GM18951 (cell line): Measurements from ENCODE around the gene DDO.
"Not testable (repeated sequence)": the region's sequence is repeated elsewhere in the genome, so short reads cannot be mapped to it uniquely, and the experiment has no call there.

Source experiments
- POLR2A ChIP-seq: IDR thresholded peaks from 4 replicates; pipeline ENCODE4 v1.6.1; 2011; ENCODE audit warnings: mild to moderate bottlenecking; ENCODE audit not compliant: insufficient read length, insufficient read depth; ENCODE audit errors: extremely low read depth
- in situ Hi-C: fragments of 300-500 bp; cut with MboI; formaldehyde crosslinking; loops from one replicate; pipeline ENCODE4 v1.12.0; 2022; ENCODE audit warnings: low sequenced_read_pairs, mixed read lengths, inconsistent platforms; ENCODE audit not compliant: unreplicated experiment

The DDO gene, protein sequence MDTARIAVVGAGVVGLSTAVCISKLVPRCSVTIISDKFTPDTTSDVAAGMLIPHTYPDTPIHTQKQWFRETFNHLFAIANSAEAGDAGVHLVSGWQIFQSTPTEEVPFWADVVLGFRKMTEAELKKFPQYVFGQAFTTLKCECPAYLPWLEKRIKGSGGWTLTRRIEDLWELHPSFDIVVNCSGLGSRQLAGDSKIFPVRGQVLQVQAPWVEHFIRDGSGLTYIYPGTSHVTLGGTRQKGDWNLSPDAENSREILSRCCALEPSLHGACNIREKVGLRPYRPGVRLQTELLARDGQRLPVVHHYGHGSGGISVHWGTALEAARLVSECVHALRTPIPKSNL

GRCh38 chr6:110415086-110415916 lies at the start of gene DDO:
DDO (minus strand) TSS chr6:110415575; CDS start chr6:110413462, 2,113 bp downstream.
- no peak for TF ChIP-seq POLR2A
- in situ Hi-C loops, result no loop called here

DNA sequence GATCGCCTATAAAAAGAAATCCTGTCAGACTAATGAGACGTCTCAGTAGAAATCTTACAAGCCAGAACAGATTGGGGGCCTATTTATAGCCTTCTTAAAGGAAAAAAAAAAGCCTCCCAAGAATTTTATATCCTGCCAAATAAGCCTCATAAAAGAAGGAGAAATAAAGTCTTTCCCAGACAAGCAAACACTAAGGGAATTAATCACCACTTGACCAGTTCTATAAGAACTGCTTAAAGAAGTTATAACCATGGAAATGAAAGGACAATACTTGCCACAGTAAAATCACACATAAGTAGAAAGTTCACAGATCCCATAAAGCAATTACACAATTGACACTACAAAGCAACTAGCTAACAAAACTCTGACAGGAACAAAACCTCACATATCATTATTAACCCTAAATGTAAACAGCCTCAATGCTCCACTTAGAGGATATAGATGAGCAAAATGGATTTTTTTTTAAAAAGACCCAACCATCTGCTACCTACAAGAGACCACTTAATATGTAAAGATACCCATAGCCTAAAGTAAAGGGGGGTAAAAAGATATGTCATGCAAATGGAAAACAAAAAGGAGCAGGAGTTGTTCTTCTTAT lies 47.6 kb upstream of the DDO start:
- TF ChIP-seq POLR2A, result no peak
- in situ Hi-C loops, result no loop called here

DNA sequence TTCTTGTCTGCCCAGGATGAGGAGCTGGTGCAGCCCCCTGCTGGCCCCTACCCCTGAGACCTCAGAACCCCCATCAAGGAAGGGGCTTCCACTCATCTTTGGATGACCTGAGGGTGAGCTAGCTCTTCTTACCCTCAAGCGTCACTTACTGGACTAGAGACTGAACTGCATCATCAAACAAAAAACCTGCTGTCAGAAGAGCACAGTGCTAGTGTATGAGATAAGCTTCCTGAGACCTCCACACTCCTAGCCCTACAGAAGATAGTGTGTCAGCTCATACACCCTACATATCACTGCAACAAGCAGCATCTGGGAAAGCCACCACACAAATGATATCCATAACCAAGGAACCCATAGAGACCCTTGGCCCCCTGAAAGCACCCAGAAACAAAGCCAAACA lies 46.0 kb upstream of the DDO start:
- no peak for TF ChIP-seq POLR2A
- in situ Hi-C loops, result no loop called here

DNA sequence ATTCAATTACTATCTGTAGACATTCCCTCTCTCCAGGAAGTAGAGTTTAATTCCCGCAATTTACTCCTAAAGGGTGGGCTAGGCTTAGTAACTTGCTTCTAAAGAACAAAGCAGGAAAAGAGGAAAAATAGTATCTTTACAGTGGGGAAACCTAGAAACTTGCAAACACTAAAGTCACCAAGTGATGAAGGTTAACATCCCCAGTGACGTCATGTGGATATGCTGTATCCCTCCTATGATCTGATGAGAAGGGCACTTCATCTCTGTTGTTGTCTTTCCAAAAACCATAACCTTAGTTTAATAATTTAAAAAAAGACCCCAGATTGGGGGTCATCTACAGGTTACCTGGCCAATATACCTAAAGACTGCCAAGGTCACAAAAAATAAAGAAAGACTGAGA lies 43.8 kb upstream of the DDO start:
- in situ Hi-C loops, result no loop called here
- TF ChIP-seq POLR2A, result no peak

GRCh38 chr6:110458476-110458875 lies 43.1 kb upstream of the DDO start:
- in situ Hi-C loops, result no loop called here
- no peak for TF ChIP-seq POLR2A

DNA sequence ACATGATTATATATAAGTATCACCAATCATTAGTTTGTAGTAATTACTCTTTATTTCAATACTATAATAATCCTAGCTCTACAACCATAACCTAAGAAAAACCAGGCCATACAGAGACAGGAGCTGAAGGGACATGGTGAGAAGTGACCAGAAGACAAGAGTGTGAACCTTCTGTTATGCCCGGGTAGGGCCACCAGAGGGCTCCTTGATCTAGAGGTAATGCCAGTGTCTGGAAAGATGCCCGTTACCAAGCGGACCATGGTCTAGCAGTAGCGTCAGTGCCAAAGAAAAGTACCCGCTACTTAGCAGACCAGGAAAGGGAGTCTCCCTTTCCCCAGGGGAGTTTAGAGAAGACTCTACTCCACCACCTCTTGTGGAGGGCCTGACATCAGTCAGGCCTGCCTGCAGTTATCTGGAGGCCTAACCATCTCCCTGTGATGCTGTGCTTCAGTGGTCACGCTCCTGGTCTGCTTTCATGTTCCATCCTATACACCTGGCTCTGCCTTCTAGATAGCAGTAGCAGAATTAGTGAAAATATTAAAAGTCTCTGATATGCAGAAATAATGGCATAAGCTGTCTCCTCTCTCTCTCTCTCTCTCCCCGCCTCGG lies 42.3 kb upstream of the DDO start:
- in situ Hi-C loops, result not testable (repeated sequence)

DNA sequence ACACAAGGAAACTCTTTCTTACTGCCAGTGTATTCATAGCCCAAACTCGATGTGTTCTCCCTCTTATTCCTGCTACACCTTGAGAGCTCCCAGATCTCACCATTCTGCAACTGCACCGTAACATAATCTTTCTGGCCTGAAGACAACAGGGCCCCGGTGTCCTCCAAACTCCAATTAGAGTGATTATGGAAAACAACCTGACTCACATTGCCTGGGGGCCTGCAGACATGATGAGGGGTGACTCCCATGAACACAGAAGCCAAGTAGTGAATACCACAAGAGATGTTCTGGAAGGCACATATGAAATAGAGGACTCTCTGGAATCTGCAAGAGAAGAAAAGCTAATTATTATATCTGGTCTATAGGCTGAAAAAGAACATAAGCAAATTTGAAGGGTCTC lies 41.3 kb upstream of the DDO start:
- in situ Hi-C loops, result no loop called here
- no peak for TF ChIP-seq POLR2A

GRCh38 chr6:110449541-110449895 lies 34.1 kb upstream of the DDO start:
- no peak for TF ChIP-seq POLR2A
- in situ Hi-C loops, result no loop called here

DNA sequence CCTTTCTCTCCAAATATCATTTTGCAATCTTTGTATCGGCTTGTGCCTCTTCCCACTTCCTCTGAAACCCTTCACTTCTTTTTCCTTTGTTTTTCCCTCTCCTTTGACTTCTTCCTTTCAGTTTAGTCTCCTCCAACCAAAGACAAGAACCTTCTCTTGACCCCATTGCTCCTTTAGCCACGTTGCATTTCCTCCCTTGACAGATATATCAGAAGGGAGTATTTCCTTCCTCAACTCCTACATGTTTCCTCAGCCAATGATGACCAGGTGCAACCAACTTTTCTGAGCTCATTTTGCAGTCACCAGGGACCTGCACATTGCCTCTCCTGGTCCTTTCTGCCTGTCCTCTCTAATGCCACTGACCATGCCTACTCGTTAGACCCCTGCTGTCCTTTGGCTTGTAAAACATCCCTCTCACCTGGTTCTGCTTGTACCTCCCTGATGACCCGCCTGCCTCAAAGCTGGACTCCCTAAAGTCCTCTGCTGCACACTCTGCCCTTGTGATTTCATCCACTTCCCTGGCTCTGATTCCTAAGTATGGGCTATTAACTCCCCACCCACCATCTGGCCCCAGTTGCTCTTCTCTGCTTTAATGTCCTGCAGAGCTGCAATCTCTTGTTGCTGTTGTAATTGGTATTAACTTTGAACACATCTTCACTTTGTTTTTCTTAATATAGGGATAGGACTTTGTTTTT lies 33.6 kb upstream of the DDO start:
- no peak for TF ChIP-seq POLR2A
- in situ Hi-C loops, result no loop called here

DNA sequence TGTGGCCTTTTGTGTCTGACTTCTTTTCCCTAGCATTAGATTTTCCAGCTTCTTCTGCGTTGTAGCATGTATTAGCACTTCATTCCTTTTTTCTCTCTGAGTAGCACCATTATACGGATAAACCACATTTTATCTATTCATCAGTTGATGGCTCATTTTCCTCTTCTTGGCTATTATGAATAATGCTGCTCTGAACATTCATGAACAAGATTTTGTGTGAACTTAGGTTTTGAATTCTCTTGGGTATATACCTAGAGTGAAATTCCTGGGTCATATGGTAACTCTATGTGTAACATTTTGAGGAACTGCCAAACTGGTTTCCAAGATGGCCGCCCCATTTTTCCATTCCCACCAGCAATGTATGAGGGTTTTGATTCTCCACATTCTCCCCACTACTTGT lies 32.4 kb upstream of the DDO start:
- in situ Hi-C loops, result no loop called here
- no peak for TF ChIP-seq POLR2A

GRCh38 chr6:110446405-110446804 lies 31.0 kb upstream of the DDO start:
- TF ChIP-seq POLR2A, result no peak
- in situ Hi-C loops, result no loop called here

GRCh38 chr6:110440026-110440425 lies 24.7 kb upstream of the DDO start:
- TF ChIP-seq POLR2A, result no peak
- in situ Hi-C loops, result no loop called here

DNA sequence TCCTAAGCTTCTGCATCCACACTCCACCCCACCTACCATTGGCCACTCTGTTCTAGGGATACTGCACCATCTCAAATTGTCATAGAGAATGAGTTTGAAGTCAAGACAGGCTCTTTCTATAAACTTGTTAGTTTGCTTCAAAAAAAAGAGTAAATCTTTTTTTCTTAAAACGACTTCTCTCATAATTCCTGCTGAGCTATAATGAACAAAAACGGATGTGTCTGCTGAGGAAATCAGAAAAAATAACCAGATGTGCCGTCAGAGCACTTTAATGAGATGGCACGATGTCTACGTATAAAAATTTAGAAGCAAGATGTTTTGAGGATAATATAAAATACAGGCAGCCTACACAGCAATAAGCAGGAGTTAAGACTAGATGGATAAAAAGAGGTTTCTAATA lies 24.0 kb upstream of the DDO start:
- TF ChIP-seq POLR2A, result no peak
- in situ Hi-C loops, result no loop called here

- in situ Hi-C loops, result no loop called here
- no peak for TF ChIP-seq POLR2A
These were observed 19.7 kb upstream of the DDO start for GRCh38 chr6:110434961-110435602.
